Effector memory CD4-positive, alpha-beta T cell (primary cell): ENCODE results near the gene C16orf89.

Experiments used
- DNase-seq, 3 donors: peaks; one replicate each; pipeline ENCODE4 v3.0.0-alpha.2; 2020
- H3K27ac ChIP-seq: 2 replicates; pipeline ENCODE4 v1.7.0; 2013; ENCODE audit warnings: mild to moderate bottlenecking, low read length, moderate library complexity; ENCODE audit not compliant: insufficient read depth, poor library complexity, severe bottlenecking
- H3K27me3 ChIP-seq: replicated peaks from 2 replicates; pipeline ENCODE4 v1.7.0; 2013; ENCODE audit warnings: mild to moderate bottlenecking, low read length; ENCODE audit not compliant: insufficient read depth, control insufficient read depth, poor library complexity, severe bottlenecking
- H3K36me3 ChIP-seq: 2 replicates; pipeline ENCODE4 v1.7.0; 2013; ENCODE audit warnings: mild to moderate bottlenecking, low read length, moderate library complexity; ENCODE audit not compliant: control insufficient read depth, insufficient read depth
- H3K4me1 ChIP-seq: 2 replicates; pipeline ENCODE4 v1.7.0; 2013; ENCODE audit warnings: low read length, mild to moderate bottlenecking; ENCODE audit not compliant: control insufficient read depth, insufficient read depth, poor library complexity, severe bottlenecking
- H3K4me3 ChIP-seq: 2 replicates; pipeline ENCODE4 v1.7.0; 2013; ENCODE audit warnings: low read length, low read depth, mild to moderate bottlenecking; ENCODE audit not compliant: insufficient read depth, poor library complexity, severe bottlenecking
- H3K9me3 ChIP-seq: 2 replicates; pipeline ENCODE4 v1.7.0; 2013; ENCODE audit warnings: mild to moderate bottlenecking, low read length, moderate library complexity; ENCODE audit not compliant: control insufficient read depth

C16orf89 gene

DNA sequence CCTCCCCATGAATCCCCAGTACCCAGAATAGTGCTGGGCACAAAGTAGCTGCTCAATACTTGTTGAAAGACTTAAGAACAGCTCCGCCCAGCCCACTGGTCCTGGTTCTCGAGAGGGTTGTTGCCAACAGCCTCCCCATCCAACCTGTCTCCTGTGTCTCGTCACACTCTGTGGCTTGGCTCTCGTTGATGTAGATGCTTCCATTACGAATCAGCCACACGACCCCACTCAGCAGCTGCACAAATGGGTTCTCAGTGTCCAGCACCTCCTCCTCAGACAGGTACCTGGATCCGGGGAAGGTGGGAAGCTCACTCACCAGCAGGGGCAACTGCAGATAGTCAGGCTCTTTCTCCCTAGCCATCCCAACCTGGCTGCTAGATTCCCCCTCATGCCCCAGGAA lies 34.2 kb downstream of the C16orf89 start:
- Histone ChIP-seq H3K9me3 (no peaks in the 10 kb centered on the region), H3K27ac (no peak overlapping the region), H3K4me3 (no peak overlapping the region), H3K4me1 (peaks cover 12% of the 10 kb centered on the region), H3K36me3 (peaks cover 13% of the 10 kb centered on the region), H3K27me3 (no peaks in the 10 kb centered on the region)
- DNase-seq, result no peak

DNA sequence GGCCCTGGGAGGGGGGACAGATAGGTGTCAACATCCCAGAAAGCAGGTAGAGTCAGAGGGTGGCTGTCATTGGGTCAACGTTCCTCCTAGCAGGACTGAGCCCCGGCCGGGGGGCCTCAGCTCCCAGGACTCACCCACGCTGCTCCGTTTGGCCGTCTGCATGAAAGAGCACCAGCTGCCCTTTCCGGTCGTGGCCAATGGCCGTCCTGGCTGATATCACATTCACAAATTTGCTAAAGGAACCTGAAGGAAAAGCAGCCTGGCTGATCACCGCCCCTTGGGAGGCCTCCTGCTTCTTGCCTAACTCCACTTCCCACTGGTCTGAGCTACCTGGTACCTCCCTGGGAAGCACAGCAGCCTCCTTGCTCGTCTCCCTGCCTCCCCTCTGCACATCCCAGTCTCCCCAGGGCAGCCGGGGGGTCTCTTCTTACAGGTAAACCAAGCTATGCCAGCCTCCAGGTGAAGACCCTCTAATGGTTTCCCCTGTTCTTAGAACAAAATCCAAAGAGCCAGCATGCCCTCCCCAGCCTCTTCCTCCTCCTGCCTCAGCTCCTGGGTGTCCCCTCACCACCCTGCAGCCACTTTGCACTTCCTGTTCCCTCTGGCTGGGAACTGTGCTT lies 35.4 kb downstream of the C16orf89 start:
- no peak for DNase-seq
- Histone ChIP-seq H3K27me3 (no peaks in the 10 kb centered on the region), H3K4me3 (no peak overlapping the region), H3K4me1 (peaks cover 12% of the 10 kb centered on the region), H3K27ac (no peak overlapping the region), H3K36me3 (peaks cover 13% of the 10 kb centered on the region), H3K9me3 (no peaks in the 10 kb centered on the region)

DNA sequence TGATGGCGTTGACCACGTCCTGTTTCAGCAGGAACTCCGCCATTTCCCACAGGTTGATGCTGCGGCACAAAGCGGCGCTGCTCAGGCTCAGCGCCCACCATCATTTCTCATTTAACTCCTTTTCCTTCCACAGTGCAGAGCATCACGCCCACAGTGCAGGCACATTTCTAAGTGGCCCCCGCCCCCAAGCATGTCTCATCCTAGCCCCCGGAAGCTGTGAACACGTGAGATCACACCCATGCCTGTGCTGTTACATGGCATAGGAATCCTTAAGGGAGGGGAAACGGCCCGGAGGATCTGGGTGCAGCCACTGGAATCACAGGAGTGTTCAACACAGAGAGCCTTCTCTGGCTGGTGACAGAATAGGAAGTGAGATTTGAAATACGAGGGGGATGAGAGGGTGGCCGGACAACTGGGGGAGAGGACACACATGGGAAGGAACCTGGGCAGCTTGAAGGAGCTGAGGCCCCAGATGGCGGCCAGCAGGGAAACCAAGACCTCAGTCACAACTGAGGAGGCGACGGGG lies 36.7 kb downstream of the C16orf89 start:
- H3K36me3 ChIP-seq, result peaks cover 13% of the 10 kb centered on the region
- H3K4me1 ChIP-seq, result peaks cover 9% of the 10 kb centered on the region
- no peak overlapping the region for H3K27ac ChIP-seq
- H3K9me3 ChIP-seq, result no peaks in the 10 kb centered on the region
- no peak overlapping the region for H3K4me3 ChIP-seq
- H3K27me3 ChIP-seq, result no peaks in the 10 kb centered on the region
- DNase-seq, result no peak

DNA sequence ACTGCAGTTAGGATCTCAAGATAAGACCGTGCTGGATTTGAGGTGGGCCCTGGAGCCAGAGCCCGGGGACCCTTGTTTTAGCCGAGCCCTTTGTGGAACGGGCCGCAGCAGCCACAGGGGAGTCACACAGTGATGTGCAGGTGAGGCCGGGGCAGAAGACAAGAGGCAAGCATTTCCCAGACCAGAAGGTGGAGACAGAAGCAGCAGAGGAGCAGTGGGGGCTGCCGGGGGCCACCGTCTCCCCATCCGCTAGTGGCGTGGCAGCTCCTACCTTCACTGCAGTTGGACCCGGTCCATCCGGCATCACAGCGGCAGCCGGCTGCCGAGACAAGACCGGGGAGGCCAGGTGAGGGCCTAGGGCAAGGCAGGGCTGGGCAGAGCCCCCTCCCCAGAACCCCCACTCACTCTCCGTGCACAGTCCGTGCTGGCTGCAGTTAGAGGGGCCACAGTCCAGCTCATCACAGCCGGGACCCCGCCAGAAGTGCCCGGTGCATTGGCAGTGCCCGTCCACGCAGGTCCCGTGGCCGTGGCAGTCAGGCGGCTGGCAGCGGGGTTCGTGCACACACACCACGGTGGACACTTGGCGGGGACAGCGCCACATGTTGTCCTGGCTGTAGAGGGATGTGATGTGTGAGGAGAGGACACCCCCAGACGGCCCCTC lies 38.1 kb downstream of the C16orf89 start:
- H3K4me3 ChIP-seq, result no peak overlapping the region
- no peaks in the 10 kb centered on the region for H3K9me3 ChIP-seq
- no peaks in the 10 kb centered on the region for H3K27me3 ChIP-seq
- H3K27ac ChIP-seq, result no peak overlapping the region
- H3K36me3 ChIP-seq, result peaks cover 13% of the 10 kb centered on the region
- H3K4me1 ChIP-seq, result peaks cover 2% of the 10 kb centered on the region
- no peak for DNase-seq

DNA sequence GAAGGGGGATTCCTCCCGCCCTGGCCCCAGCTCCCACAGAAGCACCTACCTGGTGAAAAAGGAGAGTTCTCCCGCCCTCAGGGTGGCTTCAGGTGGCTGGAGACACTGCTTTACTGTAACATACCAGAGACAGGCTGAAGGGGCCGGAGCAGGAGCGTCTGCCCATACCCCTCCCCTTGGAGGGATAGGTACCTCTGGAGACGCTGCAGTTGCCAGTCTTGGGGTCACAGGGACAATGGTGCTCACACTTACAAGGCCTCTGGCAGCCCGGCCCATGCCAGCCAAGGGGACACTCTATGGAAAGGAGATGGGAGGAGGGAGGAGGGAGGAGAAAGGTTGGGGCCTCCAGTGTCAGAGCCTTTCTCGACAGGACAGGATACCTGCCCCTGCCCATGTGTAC lies 38.7 kb downstream of the C16orf89 start:
- H3K27ac ChIP-seq, result no peak overlapping the region
- H3K4me1 ChIP-seq, result no peaks in the 10 kb centered on the region
- H3K4me3 ChIP-seq, result no peak overlapping the region
- peaks cover 13% of the 10 kb centered on the region for H3K36me3 ChIP-seq
- H3K9me3 ChIP-seq, result no peaks in the 10 kb centered on the region
- DNase-seq, result no peak
- H3K27me3 ChIP-seq, result no peaks in the 10 kb centered on the region

DNA sequence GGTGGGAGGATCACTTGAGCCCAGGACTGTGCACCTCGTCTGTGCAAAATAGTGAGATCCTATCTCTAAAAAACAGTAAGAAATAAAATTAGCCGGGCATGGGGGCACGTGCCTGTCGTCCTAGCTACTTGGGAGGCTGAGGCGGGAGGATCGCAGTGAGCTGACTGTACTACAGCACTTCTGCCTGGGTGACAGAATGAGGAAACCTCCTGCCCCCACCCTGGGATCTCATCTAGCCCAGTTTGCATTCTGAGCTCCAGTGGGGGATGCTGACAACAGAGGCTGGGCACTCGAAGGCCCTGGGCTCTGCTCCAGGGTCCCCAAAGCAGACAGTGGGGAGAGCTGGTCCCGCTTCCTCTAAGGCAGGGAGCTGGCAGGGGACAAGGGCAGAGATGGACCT lies 39.1 kb downstream of the C16orf89 start:
- H3K27ac ChIP-seq, result no peak overlapping the region
- no peaks in the 10 kb centered on the region for H3K9me3 ChIP-seq
- peaks cover 12% of the 10 kb centered on the region for H3K36me3 ChIP-seq
- H3K4me1 ChIP-seq, result no peaks in the 10 kb centered on the region
- no peak overlapping the region for H3K4me3 ChIP-seq
- no peak for DNase-seq
- H3K27me3 ChIP-seq, result no peaks in the 10 kb centered on the region

DNA sequence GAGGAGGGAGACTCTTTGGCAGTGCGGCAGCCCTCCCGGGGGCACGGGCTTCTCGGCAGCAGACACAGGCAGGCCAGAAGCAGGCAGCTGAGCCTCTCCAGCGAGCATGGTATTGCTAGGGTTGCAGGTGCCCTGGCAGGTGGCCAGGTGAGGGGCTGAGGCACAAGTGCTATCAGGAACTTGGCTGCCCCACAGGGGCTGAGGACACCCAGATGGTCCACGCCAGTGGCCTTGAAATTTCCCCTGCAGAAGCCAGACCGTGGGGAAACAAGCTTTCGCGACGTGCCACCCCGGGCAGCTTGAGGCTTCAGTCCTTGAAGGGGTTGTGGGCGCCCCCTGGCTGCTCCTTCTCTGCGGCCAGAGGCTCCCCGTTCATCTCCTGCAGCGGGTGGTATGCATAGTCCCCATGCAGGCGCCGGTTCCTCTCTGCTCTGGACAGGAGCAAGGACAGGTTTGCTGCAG lies 40.6 kb downstream of the C16orf89 start:
- H3K27ac ChIP-seq, result no peak overlapping the region
- H3K9me3 ChIP-seq, result no peaks in the 10 kb centered on the region
- no peak overlapping the region for H3K4me3 ChIP-seq
- peaks cover 10% of the 10 kb centered on the region for H3K36me3 ChIP-seq
- no peaks in the 10 kb centered on the region for H3K4me1 ChIP-seq
- DNase-seq, result no peak
- no peaks in the 10 kb centered on the region for H3K27me3 ChIP-seq

DNA sequence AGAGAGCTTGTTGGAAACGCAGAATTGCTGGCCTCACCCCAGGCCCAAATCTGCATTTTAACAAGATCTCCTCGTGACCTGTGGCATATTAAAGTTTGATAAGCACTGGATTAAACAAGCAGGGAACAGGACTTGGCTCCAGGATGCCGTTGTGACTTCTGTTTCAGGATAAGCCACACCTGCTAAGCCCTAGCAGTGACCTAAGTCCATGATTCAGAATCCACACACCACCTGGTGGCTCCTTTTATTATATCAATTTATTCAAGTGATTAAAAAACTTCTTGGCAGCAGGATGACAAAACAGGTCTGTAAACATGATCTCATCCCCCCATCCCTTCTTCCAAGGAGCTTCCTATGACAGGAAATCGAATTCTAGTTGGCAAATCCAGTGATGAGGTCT lies 41.1 kb downstream of the C16orf89 start:
- Histone ChIP-seq H3K36me3 (peaks cover 10% of the 10 kb centered on the region), H3K27ac (no peak overlapping the region), H3K27me3 (no peaks in the 10 kb centered on the region), H3K9me3 (no peaks in the 10 kb centered on the region), H3K4me1 (no peaks in the 10 kb centered on the region), H3K4me3 (no peak overlapping the region)
- DNase-seq, result no peak

DNA sequence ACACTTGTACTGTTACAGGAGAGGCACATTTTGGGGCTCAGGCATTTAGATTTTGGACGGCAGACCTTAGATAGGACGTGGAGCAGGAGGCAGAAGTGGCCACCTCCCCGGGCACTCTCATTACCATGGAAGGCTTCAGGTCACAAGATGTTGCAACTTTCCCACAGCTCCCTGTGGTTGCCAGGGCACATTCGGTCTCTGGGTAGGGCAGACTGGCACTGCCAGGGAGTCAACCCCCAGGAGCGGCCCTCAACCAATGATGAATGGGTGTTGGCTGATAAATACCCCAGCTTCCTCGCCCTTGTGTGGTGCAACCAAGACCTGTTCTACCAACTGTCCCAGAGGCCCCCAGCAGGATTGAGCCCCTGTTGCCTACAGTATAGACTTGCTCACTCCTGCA lies 43.2 kb downstream of the C16orf89 start:
- no peak for DNase-seq
- H3K27me3 ChIP-seq, result no peaks in the 10 kb centered on the region
- H3K4me1 ChIP-seq, result no peaks in the 10 kb centered on the region
- H3K27ac ChIP-seq, result no peak overlapping the region
- H3K9me3 ChIP-seq, result no peaks in the 10 kb centered on the region
- peaks cover 1% of the 10 kb centered on the region for H3K36me3 ChIP-seq
- no peak overlapping the region for H3K4me3 ChIP-seq

DNA sequence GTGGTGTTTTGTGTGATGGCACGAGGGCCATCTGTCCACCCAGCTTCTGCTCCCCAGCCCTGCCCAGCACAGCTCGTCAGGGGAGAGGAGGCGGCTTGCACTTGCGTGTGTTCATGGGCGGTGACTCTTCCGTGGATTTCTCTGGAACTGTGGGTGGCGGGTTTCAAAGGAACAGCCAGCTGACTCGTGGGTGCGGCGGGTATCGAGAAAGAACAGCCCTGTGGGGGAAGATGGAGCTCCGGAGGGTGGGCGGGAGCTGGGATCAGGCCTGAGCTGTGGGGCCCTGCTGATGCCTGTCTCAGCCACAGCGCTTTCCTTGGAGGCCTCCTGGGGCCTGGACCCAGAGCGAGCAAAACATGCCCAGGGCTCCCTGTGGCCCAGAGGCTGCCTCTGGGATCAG lies 45.2 kb downstream of the C16orf89 start:
- Histone ChIP-seq H3K27ac (no peak overlapping the region), H3K9me3 (no peaks in the 10 kb centered on the region), H3K4me3 (no peak overlapping the region), H3K36me3 (no peaks in the 10 kb centered on the region), H3K27me3 (no peaks in the 10 kb centered on the region), H3K4me1 (no peaks in the 10 kb centered on the region)
- DNase-seq, result no peak
